GM23248 (cell line): Measurements from ENCODE around the gene FHOD3. TPM values are rescaled to one million over a fixed set of nuclear protein-coding genes. Genes with fewer than 3 reads are reported as not detected.

Source experiments
- DNase-seq: peaks from one replicate; pipeline ENCODE4 v3.0.0-alpha.2; 2015
- H2AFZ ChIP-seq: fragments of 200-600 bp; sonication (generic); 2 replicates; pipeline ENCODE4 v1.6.1; 2016; ENCODE audit warnings: antibody characterized with exemption
- H3F3A ChIP-seq: fragments of 200-600 bp; sonication (generic); 2 replicates; pipeline ENCODE4 v1.6.1; 2016; ENCODE audit warnings: mild to moderate bottlenecking, antibody characterized with exemption, mixed run types; ENCODE audit not compliant: insufficient read depth
- H3K27ac ChIP-seq: fragments of 200-600 bp; sonication (generic); 2 replicates; pipeline ENCODE4 v1.5.1; 2016; ENCODE audit warnings: mild to moderate bottlenecking
- H3K27me3 ChIP-seq: fragments of 200-600 bp; sonication (generic); replicated peaks from 2 replicates; pipeline ENCODE4 v1.6.1; 2016; ENCODE audit warnings: mild to moderate bottlenecking; ENCODE audit not compliant: insufficient read depth
- H3K36me3 ChIP-seq: fragments of 200-600 bp; sonication (generic); 2 replicates; pipeline ENCODE4 v1.6.1; 2016; ENCODE audit warnings: low read depth, mild to moderate bottlenecking
- H3K4me1 ChIP-seq: fragments of 200-600 bp; sonication (generic); 2 replicates; pipeline ENCODE4 v1.6.1; 2016; ENCODE audit warnings: mild to moderate bottlenecking; ENCODE audit not compliant: insufficient read depth
- H3K4me2 ChIP-seq: fragments of 200-600 bp; sonication (generic); one replicate; pipeline ENCODE4 v1.6.1; 2016; ENCODE audit warnings: mild to moderate bottlenecking; ENCODE audit not compliant: unreplicated experiment
- H3K4me3 ChIP-seq: fragments of 200-600 bp; sonication (generic); 2 replicates; pipeline ENCODE4 v1.5.1; 2016; ENCODE audit warnings: mild to moderate bottlenecking
- H3K79me2 ChIP-seq: fragments of 200-600 bp; sonication (generic); 2 replicates; pipeline ENCODE4 v1.6.1; 2016; ENCODE audit warnings: mild to moderate bottlenecking; ENCODE audit not compliant: insufficient read depth
- H3K9ac ChIP-seq: fragments of 200-600 bp; sonication (generic); 2 replicates; pipeline ENCODE4 v1.6.1; 2016; ENCODE audit warnings: mild to moderate bottlenecking
- H3K9me2 ChIP-seq: fragments of 200-600 bp; sonication (generic); 2 replicates; pipeline ENCODE4 v1.6.1; 2016; ENCODE audit warnings: mixed run types, mild to moderate bottlenecking, moderate library complexity; ENCODE audit not compliant: insufficient read depth
- H3K9me3 ChIP-seq: fragments of 200-600 bp; sonication (generic); one replicate; pipeline ENCODE4 v1.6.1; 2017; ENCODE audit warnings: low read depth
- H4K20me1 ChIP-seq: fragments of 200-600 bp; sonication (generic); 2 replicates; pipeline ENCODE4 v1.6.0; 2016; ENCODE audit not compliant: insufficient read depth
- EZH2 ChIP-seq: fragments of 200-600 bp; sonication (generic); IDR thresholded peaks from 2 replicates; pipeline ENCODE4 v1.6.1; 2018; ENCODE audit warnings: antibody characterized with exemption, mild to moderate bottlenecking; ENCODE audit not compliant: insufficient read depth, poor library complexity, severe bottlenecking
- EZH2phosphoT487 ChIP-seq: fragments of 200-600 bp; sonication (generic); IDR thresholded peaks from 2 replicates; pipeline ENCODE4 v1.6.1; 2018; ENCODE audit warnings: antibody characterized with exemption, moderate library complexity, mild to moderate bottlenecking, low read depth; ENCODE audit not compliant: insufficient read depth
- WGBS, 2 experiments: methylation state at CpG; one replicate each; pipeline ENCODE4 v1.1.6; 2015 to 2017; ENCODE audit warnings: low lambda C conversion rate in 2 of 2, low coverage in 1 of 2; ENCODE audit errors: missing lambda C conversion rate in 2 of 2; 5-methylcytosine and 5-hydroxymethylcytosine counted together
- in situ Hi-C: fragments of 300-500 bp; cut with MboI; formaldehyde crosslinking; loops from 2 replicates; pipeline ENCODE4 v1.15.0; 2020
- polyA plus RNA-seq: library from polyadenylated mRNA; unstranded; fragments of >200 nt; fragmentation: Nextera tagmentation; extraction: Ambion mirVana; gene quantifications from 2 replicates; pipeline ENCODE4 v1.2.1, GENCODE V29; 2016
- total RNA-seq: library from RNA; depleted of rRNA; stranded (reverse); fragments of >200 nt; shearing (Covaris generic); gene quantifications from 2 replicates; pipeline ENCODE4 v1.2.3, GENCODE V29; 2014

The FHOD3 gene
- total and polyA plus RNA-seq, 2 experiments from 2014 or later: 1.6 to 10.1 TPM

GRCh38 chr18:36543030-36543429 lies 245.5 kb downstream of the FHOD3 start:
- TF ChIP-seq EZH2 (no peak), EZH2phosphoT487 (no peak)
- H3K9me3 ChIP-seq: no peaks in the 10 kb centered on the region
- 92 to 100% methylated on average over 2 of the region's 2 CpGs for WGBS, 2 experiments
- no peaks in the 10 kb centered on the region for H3K79me2 ChIP-seq
- no peaks in the 10 kb centered on the region for H3K9me2 ChIP-seq
- H3K9ac ChIP-seq: no peak overlapping the region
- H3K4me3 ChIP-seq: no peak overlapping the region
- no peak overlapping the region for H3K4me2 ChIP-seq
- no peaks in the 10 kb centered on the region for H4K20me1 ChIP-seq
- DNase-seq: no peak
- in situ Hi-C loops: no loop called here
- H3F3A ChIP-seq: no peaks in the 10 kb centered on the region
- H3K36me3 ChIP-seq: no peaks in the 10 kb centered on the region
- no peaks in the 10 kb centered on the region for H3K4me1 ChIP-seq
- H2AFZ ChIP-seq: no peak overlapping the region
- no peaks in the 10 kb centered on the region for H3K27me3 ChIP-seq
- H3K27ac ChIP-seq: no peak overlapping the region

DNA sequence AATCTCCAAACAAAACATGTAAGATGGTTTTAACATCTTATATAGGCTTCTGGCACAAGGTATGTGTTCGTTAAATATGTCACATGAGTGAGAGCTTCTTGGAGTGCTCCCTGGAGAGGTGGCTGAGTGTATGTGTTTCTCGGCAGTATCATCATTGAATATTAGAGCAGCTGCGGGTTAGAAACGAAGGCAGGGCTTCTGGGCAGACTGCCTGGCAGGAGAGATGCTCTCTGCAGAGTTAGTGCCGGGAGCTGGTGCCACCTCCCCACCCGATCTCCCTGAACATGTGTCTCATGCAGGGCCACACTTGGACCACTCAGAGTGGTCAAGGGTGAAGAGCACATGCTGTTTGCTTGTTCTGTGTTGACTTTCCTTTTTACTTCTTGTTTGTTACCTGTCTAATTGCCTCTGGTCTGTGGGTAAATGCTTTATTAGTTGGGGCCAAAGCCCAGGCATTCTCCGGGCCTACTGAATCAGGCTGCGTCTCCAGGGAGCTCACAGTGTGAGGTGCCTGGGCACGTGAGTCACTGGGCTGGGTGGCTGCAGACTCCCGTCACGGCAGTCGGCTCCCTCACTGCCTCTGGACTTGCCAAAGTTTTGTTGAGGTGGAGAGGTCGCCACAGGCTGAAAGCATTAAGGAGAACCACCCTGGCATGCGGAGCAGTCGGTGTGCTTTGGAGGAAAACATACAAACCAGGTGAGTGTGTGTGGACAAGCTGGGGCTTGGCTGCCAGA lies 246.6 kb downstream of the FHOD3 start:
- no peak overlapping the region for H3K4me3 ChIP-seq
- no peak for TF ChIP-seq EZH2
- TF ChIP-seq EZH2phosphoT487: no peak
- no peak for DNase-seq

DNA sequence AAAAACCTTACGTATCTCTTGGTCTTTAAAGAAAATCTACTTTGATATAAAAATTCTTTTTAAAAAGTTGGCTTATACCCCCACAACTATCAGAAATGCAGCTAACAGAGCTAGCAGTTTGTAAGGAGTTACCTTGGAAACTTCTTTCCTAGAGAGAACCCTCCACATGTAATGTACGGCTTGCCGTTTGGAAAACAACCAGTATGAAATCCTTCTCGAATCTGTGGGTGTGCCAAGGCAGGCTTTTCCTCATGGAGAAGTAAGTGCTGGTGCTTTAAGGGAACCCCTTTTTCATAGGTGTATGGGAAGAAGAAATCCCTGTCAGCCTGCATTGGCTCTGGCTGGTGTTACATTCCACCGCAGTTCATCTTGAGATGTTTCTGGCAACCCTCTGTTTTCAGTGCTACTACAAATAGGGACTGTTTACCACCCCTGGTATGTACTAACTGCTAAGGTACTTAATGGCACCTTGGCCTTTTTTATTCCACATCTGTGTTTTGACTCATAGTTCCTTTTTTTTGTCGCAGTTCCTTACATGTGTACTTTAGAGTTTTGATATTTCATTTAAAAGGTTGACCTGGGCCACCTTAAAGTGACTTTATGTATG lies 248.4 kb downstream of the FHOD3 start:
- no peaks in the 10 kb centered on the region for H3K36me3 ChIP-seq
- H3K27me3 ChIP-seq: no peaks in the 10 kb centered on the region
- H3K4me1 ChIP-seq: no peaks in the 10 kb centered on the region
- no peak overlapping the region for H3K9ac ChIP-seq
- no peak overlapping the region for H3K27ac ChIP-seq
- H3K79me2 ChIP-seq: no peaks in the 10 kb centered on the region
- no peak for DNase-seq
- H3K9me2 ChIP-seq: no peaks in the 10 kb centered on the region
- H3K9me3 ChIP-seq: no peaks in the 10 kb centered on the region
- 78 to 79% methylated on average over 6 of the region's 6 CpGs for WGBS, 2 experiments
- H2AFZ ChIP-seq: no peak overlapping the region
- no peaks in the 10 kb centered on the region for H4K20me1 ChIP-seq
- in situ Hi-C loops: no loop called here
- H3F3A ChIP-seq: no peaks in the 10 kb centered on the region
- H3K4me3 ChIP-seq: no peak overlapping the region
- TF ChIP-seq EZH2: no peak
- no peak for TF ChIP-seq EZH2phosphoT487
- no peak overlapping the region for H3K4me2 ChIP-seq

More for the DNA sequence above, 246.6 kb downstream of the FHOD3 start:
- Histone ChIP-seq H3K9me3 (no peaks in the 10 kb centered on the region), H4K20me1 (no peaks in the 10 kb centered on the region), H3K9ac (no peak overlapping the region), H3K79me2 (no peaks in the 10 kb centered on the region), H3K27ac (no peak overlapping the region), H3K27me3 (no peaks in the 10 kb centered on the region), H3K36me3 (no peaks in the 10 kb centered on the region), H2AFZ (no peak overlapping the region), H3K9me2 (no peaks in the 10 kb centered on the region), H3K4me2 (no peak overlapping the region), H3F3A (no peaks in the 10 kb centered on the region), H3K4me1 (no peaks in the 10 kb centered on the region)
- 89 to 90% methylated on average over 15 of the region's 15 CpGs for WGBS, 2 experiments
- in situ Hi-C loops: no loop called here

- no peaks in the 10 kb centered on the region for H4K20me1 ChIP-seq
- no peaks in the 10 kb centered on the region for H3F3A ChIP-seq
- H3K79me2 ChIP-seq: no peaks in the 10 kb centered on the region
- H3K9ac ChIP-seq: no peak overlapping the region
- in situ Hi-C loops: no loop called here
- no peak overlapping the region for H3K4me2 ChIP-seq
- no peaks in the 10 kb centered on the region for H3K9me3 ChIP-seq
- no peak overlapping the region for H3K4me3 ChIP-seq
- 88 to 95% methylated on average over 8 of the region's 8 CpGs for WGBS, 2 experiments
- TF ChIP-seq EZH2phosphoT487: no peak
- no peak for TF ChIP-seq EZH2
- H3K36me3 ChIP-seq: no peaks in the 10 kb centered on the region
- no peaks in the 10 kb centered on the region for H3K4me1 ChIP-seq
- no peaks in the 10 kb centered on the region for H3K9me2 ChIP-seq
- no peaks in the 10 kb centered on the region for H3K27me3 ChIP-seq
- no peak overlapping the region for H2AFZ ChIP-seq
- no peak for DNase-seq
- no peak overlapping the region for H3K27ac ChIP-seq
Measured at GRCh38 chr18:36546876-36547275, 249.4 kb downstream of the FHOD3 start.
